Embryonic facial prominence (tissue), 1 donor: ENCODE data around the gene REV1.

ENCODE experiments used
- DNase-seq: peaks from one replicate; pipeline ENCODE4 v3.0.0-alpha.2; 2016; ENCODE audit errors: extremely low spot score

REV1 gene

DNA sequence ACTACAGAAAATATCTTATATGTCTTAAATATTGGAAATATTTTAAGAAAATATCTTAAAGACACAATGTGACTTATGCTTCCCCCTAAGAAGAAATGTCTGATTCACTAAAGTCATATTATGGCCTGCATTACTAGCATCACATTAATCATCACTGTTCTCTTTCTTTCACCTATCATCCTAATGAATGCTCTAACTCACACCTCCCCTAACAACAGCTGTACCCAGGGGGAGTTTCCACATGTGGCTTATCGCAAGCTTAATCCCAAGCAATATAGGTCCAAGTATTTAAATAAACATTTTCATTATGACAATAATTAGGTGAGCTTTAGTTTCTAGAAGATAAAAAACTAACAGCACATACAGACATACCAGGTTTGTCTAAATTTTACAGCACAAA is 39.6 kb downstream of the REV1 start:
- DNase-seq: no peak

- no peak for DNase-seq
Observed at GRCh38 chr2:99448556-99448955, 41.3 kb downstream of the REV1 start.

GRCh38 chr2:99445065-99445464 is 44.8 kb downstream of the REV1 start:
- DNase-seq: no peak

- no peak for DNase-seq
Observed at GRCh38 chr2:99444222-99444621, 45.6 kb downstream of the REV1 start.

DNA sequence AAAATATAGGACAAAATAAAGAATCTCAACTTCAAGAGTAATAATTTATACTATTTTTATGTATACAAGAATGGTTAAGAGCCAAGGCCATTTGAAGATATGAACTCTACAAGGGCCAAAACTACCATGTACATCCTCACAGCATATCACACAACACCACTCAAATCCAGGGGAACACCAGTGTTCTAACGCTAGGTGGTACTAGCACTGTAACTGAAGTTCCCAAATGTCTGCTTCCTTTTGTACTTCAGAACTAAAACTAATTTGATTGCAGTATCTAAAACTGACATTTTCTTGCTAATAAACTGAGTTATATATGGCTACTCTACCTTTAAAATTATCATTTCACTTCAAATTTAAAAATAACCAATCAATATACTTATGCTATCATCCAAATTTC is 47.0 kb downstream of the REV1 start:
- DNase-seq: no peak

GRCh38 chr2:99439971-99440505 is 49.8 kb downstream of the REV1 start:
- DNase-seq: no peak

DNA sequence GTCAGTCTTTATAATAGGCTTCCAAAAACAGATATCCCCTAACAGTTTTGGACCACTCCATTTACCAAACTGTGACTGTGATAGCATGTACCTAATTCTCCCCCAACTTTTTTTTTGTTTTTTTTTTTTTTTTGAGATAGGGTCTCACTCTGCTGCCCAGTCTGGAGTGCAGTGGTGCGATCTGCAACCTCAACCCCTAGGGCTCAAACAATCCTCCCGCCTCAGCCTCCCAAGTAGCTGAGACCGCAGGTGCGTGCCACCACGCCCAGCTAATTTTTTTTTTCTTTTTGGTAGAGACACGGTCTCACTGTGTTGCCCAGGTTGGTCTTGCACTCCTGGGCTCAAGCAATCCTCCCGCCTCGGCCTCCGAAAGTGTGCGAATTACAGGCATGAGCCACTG is 52.9 kb downstream of the REV1 start:
- DNase-seq: no peak

DNA sequence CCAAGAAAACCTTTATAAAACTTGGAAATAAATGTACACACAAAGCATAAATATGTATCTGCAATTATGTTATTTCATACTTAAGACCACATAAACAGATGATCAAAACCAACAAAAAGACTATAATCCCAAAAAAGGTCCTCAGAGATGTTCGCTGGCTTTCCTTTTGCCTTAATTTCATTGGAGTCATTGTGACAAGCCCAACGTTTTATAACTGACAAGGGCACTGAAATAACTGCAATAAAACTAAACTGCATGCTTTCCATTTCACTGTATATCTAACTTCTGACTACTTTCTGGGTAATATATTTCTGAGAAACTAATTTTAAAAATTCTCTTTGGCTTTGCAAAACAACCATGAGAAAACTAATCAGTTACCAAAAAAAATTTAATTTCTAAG is 56.5 kb downstream of the REV1 start:
- no peak for DNase-seq

- DNase-seq: no peak
Observed at GRCh38 chr2:99431587-99432275, 58.1 kb downstream of the REV1 start.

GRCh38 chr2:99430614-99431291 is 59.1 kb downstream of the REV1 start:
- DNase-seq: peak; percentile 36

- DNase-seq: no peak
Observed at GRCh38 chr2:99425022-99425421, 64.8 kb downstream of the REV1 start.

- DNase-seq: no peak
Observed at GRCh38 chr2:99424371-99424770, 65.4 kb downstream of the REV1 start.

- DNase-seq: no peak
Observed at GRCh38 chr2:99422599-99422998, 67.2 kb downstream of the REV1 start.

- no peak for DNase-seq
Observed at GRCh38 chr2:99421469-99421868, 68.3 kb downstream of the REV1 start.

DNA sequence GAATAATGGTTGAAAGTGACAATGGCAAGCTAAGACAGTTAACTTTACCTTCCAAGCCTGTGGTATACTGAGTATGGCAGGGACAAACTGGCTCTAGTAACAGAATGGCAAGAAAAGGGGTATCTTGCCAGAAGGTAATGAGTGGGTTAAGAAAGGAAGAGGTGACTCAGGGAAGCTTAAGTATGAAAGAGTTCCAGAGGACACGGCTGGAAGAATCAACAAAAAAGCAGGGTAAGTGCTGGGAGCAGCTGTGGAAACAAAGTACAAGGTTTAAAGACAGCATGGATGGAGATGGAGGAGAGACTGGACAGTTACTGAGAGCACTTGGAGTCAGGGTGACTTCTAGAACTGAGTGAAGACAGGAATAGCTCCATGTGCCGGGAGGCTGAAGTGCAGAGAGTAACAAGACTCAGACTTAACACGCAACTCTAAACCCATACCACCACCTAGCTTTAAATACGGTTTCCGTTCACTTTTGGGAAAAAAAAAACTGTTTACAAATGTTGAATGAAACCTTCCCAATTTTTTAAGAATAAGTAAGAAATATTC is 69.0 kb downstream of the REV1 start:
- DNase-seq: no peak

DNA sequence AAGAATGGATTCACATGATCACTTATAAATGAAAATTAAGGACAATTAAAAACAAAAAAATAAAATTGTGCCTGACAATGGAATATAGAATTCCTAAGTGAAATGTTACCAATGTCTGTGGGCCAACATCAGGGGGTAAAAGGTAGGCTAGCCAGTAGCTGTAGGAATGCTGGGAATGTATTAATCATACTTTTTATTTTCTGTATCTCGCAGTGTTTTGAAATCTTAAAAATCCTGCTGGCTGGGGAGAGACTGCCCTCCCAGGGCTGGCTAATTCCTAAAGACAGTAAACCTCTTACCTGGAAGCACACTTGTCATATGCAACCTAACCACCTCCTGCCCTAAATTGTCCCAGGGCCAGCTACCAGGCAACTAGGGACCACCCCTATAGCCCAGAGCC is 69.8 kb downstream of the REV1 start:
- DNase-seq: no peak

DNA sequence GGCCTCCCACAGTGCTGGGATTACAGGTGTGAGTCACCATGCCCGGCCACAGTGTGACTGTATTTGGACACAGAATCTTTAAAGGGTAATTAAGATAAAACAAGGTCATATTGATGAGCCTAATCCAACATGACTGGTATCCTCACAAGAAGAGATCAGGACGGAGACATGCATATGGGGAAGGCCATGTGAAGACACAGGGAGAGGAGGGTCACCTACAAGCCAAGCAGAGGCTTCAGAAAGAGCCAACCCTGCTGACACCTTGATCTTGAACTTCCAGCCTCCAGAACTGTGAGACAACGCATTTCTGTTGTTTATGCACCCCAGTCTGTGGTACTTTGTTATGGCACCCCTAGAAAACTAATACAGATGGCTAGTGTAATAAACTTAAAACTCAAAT is 72.4 kb downstream of the REV1 start:
- no peak for DNase-seq

DNA sequence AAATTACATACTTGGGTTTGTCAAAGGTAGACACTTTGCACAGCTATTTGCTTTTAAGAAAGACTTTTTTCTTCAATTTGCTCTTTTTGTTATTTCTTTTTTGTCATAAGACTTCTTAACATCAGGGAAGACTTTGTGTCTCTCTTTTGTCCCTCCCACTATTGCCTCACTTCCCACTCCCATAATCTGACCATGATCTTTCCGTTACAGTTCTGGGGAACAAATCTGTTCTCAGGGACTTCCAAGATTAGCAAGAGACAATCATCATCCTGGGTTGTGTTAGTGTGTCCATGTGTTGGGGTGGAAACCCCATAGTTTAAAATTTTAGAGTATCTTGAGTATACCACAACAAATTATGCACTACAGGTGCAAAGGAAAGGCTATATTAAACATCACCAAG is 75.3 kb downstream of the REV1 start:
- no peak for DNase-seq

- no peak for DNase-seq
Observed at GRCh38 chr2:99410276-99410675, 79.5 kb downstream of the REV1 start.

- DNase-seq: no peak
Observed at GRCh38 chr2:99406137-99406536, 83.7 kb downstream of the REV1 start.

GRCh38 chr2:99404797-99405669 is 84.8 kb downstream of the REV1 start:
- DNase-seq: no peak
